NCI-H526 (cell line): Measurements from ENCODE around the gene PHC2.

ENCODE experiments used
- DNase-seq, 2 experiments: peaks; one replicate each; lab custom pipeline; 2025; lab: John Stamatoyannopoulos, UW

The PHC2 gene

DNA sequence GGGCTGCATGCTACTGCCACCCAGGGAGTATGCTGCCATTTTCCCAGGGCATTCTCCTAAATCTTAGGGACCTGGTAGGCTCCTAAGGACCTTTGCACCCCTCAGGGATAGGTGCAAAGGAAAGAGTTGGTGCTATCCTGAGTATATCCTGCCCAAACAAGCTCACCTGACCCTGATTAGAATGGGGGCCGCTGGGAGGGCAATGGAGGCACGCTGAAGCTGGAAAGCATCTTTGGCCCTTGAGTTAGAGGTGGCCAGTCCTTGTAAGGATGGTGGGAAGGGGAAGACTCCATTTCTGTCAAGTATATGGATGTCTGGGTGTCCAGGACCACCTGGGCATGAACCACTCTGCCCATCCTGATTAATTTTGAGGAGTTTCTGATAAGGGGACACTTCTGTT is 61.1 kb downstream of the PHC2 start:
- no peak for DNase-seq

- no peak for DNase-seq
Measured at GRCh38 chr1:33369081-33369480, 61.8 kb downstream of the PHC2 start.

- no peak for DNase-seq
Measured at GRCh38 chr1:33368431-33368830, 62.5 kb downstream of the PHC2 start.

DNA sequence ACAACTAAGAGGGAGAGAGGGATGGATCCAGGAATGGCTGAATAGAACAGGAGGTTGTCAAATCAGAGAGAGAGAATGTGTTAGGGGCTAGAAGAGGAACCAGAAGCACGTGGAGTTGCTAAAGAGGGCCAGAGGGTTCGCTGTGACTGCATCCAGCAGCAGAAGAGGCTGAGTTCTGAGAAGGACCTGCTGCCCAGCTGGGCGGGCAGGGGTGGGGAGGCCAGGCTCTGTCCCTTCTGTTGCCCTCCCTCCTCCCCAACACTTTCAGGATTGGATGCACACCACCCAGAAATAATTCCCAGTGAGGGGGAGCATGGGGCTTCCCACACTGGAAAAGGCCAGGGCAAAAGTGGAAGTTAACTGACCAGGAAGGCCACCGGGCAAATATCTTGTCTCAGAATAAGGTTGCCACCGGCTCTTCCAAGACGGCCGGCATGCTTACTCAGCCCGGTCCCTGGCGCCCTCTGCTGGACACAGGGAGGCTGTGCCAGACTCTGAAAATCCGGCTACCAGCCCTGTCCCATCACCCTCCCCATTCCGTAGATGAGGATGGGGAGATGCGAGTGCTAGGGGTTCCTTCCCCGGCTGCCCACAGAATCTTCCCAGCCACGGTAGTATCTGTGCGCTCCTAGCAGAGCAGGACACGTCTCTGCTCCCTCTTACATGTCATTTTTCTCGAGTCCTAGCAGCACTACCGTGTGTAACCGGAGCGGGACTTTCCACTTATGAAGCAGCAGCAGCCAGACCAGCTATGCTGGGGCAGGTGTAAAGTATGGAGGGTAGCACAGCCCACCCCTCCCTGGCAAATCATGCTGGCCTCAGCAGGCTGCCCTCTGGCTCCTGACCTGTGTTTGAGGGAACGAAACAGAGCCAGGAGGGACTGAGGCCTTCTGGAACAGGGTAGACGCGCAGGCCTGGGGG is 63.1 kb downstream of the PHC2 start:
- peak; percentile 22 to 87 for DNase-seq

DNA sequence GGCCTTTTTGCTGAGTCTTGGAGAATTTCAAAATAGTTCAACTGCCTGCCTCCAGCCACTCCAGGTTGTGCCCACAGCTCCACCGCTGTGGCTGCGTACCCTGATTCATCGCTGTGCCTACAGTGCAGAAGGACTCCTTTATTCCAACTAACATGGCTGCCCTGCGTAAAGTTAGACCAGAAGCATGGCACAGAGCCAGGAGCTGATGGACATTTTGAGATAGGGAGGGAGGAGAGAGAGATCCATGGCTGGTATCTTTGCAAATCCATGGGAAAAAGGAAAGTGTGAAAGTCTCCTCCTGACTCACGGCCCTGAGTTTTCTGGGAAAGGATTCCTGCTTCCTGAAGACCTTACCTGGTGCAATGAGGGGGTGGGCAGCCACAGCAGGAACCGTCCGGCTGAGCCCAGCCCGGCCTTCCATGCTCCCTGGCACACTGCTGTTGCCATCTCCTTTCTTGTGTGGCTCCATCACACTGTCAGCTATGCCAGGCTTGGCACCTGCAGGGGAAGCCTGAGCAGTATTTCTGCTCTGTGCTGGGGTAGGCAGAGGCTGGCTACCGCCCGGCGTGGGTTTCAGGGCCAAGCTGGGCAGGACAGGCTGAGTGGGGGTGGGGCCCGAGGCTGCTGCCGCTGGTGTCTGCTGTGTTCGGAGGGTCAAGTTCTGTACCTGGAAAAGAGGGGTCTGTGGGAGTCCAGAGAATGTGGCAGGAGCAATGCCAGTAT is 64.0 kb downstream of the PHC2 start:
- no peak for DNase-seq

DNA sequence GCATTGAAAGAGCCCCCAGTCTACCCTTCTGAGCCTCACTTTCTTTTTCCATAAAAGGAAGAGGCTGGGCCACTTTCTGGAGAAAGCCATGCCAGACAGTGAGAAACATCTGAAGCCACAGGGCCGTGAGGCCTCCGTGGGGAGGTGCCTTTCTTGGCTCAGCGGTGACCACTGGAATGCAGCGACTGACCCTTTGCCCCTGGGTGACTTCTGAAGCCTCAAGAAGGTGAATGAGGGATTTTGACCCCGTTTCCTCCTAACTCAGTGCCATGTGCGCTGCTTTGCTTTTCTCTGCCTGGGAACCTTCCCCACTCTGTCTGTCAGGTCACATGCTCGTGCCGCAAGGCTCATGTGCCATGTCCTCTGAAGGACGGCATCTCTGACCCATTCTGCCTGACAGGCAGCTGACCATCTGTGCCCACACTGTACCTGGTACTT is 65.3 kb downstream of the PHC2 start:
- no peak for DNase-seq

DNA sequence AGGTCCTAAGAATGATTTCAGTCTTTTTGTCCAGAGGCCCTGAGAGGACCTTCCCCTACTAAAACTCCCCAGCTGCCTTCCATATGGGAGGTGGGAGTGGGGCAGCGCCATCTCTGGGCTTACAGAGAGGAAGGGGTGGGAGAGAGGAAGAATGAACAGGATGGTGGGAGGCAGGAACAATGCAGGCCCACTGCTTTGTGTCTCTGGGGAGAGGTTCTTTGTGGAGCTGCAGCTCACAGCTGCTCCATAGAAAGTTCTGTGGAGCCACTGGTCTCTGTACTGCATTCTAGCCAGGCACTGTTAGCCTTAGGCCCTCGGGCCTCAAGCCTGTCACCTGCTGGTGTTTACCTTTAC is 66.4 kb downstream of the PHC2 start:
- no peak for DNase-seq

GRCh38 chr1:33363470-33363861 is 67.4 kb downstream of the PHC2 start:
- DNase-seq: peak in 1 of 2 experiments; percentile 41

DNA sequence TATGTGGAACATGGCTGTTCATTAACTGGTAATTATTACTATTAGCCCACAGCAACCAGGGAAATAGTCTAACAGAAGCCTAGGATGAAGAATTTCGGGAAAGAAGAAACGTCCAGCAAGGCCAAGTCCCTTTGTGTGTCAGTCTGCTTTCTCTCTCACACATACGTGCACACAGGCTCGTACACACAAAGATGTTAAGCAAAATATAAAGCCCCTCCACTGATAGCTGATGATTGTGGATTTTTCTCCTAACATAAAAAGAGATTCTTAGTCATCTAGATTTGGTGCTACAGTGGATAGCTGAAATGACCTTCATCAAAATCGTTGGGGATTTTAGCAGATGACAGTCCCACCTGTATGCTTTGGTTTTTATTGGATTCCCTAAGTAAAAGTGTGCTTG is 67.9 kb downstream of the PHC2 start:
- DNase-seq: no peak

DNA sequence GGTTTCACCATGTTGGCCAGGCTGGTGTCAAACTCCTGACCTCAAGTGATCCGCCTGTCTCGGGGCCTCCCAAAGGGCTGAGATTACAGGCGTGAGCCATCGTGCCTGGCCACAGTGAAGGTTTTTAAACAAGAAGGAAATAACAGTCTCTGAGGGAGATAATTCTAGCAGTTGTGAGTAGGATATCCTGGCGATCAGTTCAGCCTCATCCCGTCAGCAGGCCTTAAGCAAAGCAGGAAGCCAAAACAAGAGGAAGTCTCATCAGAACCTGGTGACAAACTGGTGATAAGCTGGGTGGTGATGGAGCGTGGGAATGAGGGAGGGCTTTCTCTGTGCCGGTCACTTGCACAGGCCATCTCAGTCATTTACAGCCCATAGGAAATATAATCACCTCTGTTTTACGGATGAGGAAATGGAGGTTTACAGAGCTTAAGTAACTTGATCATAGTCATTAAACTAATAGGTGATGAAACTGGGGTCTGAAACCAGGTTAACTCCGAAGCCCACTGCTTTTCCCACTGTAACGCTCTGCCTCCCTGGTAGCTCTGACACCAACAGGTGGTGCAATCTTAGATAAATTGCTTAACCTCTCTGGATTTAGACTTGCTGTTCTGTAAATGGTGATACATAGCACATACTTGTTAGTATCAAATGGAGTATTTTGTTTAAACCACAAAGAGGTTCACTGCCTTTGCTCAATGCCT is 69.2 kb downstream of the PHC2 start:
- no peak for DNase-seq

DNA sequence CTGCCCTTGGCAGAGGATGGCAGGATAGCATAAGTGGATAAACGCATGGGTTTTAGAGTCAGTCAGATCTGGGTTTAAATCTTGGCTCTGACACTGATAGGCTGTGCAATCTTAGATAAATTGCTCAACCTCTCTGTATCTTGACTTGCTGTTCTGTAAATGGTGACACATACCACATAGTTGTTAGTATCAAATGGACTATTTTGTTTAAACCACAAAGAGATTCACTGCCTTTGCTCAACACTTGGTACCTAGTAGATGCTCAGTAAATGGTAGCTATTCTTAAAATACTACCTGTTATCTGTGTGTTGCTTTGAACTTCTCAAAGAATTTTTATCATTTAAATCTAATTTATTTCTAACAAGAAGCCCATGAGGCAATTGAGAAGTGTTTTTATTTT is 70.5 kb downstream of the PHC2 start:
- DNase-seq: no peak

- no peak for DNase-seq
Measured at GRCh38 chr1:33359931-33360330, 71.0 kb downstream of the PHC2 start.

DNA sequence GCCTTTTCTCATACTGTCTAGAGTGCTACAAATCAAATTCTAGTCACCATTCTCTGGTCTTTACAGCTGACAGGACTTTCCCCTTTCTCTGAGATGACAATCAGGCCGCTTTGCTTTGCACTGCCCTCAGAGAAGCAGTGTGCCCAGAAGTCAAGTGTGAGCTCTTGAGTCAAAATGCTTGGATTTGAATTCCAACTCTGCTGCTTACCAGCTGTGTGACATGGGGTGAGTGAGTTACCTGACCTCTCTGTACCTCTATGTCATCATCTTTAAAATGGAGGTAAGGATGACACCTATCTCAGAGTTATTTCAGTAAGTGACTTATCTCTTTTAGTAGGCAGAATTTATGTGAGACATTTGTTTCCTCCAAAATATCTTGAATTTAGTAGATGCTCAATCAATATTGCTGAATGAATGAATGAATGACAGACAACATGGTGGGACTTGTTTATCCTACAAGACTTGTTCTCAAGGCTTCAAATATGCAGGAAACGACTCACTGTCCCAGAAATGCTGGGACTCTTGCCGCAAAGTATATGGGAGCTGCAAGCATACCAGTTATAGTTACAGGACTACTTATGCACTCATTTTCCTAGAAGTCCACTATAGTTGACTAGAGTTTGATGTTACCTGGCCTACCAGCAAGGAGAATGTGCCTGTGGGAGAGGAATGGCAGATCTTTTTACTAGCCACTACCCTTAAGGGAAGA is 71.9 kb downstream of the PHC2 start:
- DNase-seq: no peak

GRCh38 chr1:33358114-33358794 is 72.6 kb downstream of the PHC2 start:
- no peak for DNase-seq

GRCh38 chr1:33357099-33357498 is 73.8 kb downstream of the PHC2 start:
- DNase-seq: no peak

DNA sequence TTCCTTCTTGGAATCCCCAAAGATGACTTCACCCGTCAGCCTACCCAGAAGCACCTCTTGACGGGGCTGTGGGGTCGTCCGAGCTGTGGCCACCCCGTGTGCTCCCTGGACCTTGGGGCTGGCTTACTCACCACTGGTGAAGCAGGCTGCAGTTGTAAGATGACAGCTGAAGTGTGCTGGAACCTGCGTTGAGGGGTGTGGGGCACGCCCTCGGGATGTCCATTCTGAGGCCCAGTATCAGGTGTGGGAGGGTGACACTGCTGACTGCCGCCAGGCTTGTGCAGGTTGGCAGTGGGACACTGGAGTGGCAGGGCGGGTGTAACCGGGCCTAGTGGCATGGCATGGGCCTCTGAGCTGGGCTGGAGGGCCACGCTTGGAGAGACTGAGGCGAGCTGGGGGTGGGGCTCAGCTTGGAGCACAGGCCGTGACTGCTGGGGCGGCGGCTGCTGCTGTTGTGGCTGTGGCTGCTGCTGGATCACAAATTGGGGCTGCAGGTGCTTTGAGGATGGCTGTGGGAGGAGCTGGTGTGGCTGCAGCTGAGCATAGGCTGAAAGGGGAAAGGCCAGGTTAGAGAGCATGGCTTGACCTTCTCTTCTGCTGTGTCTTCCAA is 76.1 kb downstream of the PHC2 start:
- DNase-seq: no peak

GRCh38 chr1:33353531-33353930 is 77.4 kb downstream of the PHC2 start:
- no peak for DNase-seq

- DNase-seq: no peak
Measured at GRCh38 chr1:33351281-33351660, 79.6 kb downstream of the PHC2 start.

DNA sequence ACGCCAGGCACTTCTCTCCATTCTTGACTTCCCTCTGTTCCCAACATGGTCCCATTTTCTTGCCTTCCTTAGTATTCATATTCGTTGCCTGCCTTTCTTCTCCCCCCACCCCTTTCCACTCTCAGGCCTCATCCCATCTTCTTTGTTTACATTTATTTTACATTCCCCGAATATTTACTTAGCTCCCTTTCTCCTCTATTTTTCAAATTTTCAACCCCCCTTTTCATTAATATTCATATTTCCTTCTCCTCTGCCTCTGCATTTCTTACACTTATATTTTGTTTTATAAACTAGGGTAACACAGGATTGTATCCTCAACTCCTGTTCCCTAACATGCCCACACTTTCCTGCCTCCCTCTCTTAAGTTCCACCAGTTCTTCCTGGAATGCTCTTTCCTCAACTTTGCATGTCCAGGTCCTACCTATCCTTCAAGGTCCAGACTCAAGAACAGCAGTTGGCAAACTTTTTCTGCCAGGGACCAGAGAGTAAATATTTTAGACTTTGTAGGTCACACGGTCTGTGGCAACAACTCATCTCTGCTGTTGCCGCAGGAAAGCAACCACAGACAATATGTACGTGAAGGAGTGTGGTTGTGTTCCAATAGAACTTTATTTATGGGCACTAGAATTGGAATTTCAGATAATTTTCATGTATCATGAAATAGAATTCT is 80.1 kb downstream of the PHC2 start:
- peak; percentile 43 to 48 for DNase-seq

- DNase-seq: peak; percentile 60 to 92
Measured at GRCh38 chr1:33349778-33350610, 80.9 kb downstream of the PHC2 start.
